HEK293T (cell line): Measurements from ENCODE around the gene SPTBN4.

Source experiments
- CTCF ChIA-PET: fragments of 350-600 bp; formaldehyde crosslinking; extraction: SDS; loops from one replicate; lab custom pipeline; 2021; ENCODE audit warnings: antibody characterized with exemption, inconsistent platforms; lab: Yijun Ruan, JAX
- POLR2A ChIA-PET: fragments of 350-600 bp; formaldehyde crosslinking; extraction: SDS; loops from one replicate; lab custom pipeline; 2020; ENCODE audit warnings: antibody characterized with exemption, inconsistent platforms; lab: Yijun Ruan, JAX
- DNase-seq: peaks from one replicate; pipeline ENCODE4 v3.0.0; 2012; ENCODE audit warnings: mixed read lengths; ENCODE audit errors: extremely low spot score
- ARNT ChIP-seq: fragments of 450-650 bp; IDR thresholded peaks from 2 replicates; pipeline ENCODE4 v1.6.1; 2017; ENCODE audit warnings: mild to moderate bottlenecking
- BHLHE40 ChIP-seq: fragments of 450-650 bp; IDR thresholded peaks from 2 replicates; pipeline ENCODE4 v1.6.1; 2016; ENCODE audit warnings: mild to moderate bottlenecking, moderate library complexity, borderline replicate concordance
- CTBP1 ChIP-seq: fragments of 450-650 bp; IDR thresholded peaks from 2 replicates; pipeline ENCODE4 v1.6.1; 2016; ENCODE audit warnings: borderline replicate concordance
- ELF4 ChIP-seq: fragments of 450-650 bp; IDR thresholded peaks from 2 replicates; pipeline ENCODE4 v1.6.1; 2017; ENCODE audit warnings: antibody characterized with exemption
- FOXA1 ChIP-seq: fragments of 450-650 bp; IDR thresholded peaks from 2 replicates; pipeline ENCODE4 v1.6.1; 2016; ENCODE audit warnings: mild to moderate bottlenecking
- FOXK2 ChIP-seq: fragments of 450-650 bp; IDR thresholded peaks from 2 replicates; pipeline ENCODE4 v1.6.1; 2016; ENCODE audit warnings: mild to moderate bottlenecking
- FOXM1 ChIP-seq: fragments of 450-650 bp; IDR thresholded peaks from 2 replicates; pipeline ENCODE4 v1.6.1; 2017; ENCODE audit warnings: mild to moderate bottlenecking, borderline replicate concordance
- HDGF ChIP-seq: fragments of 450-650 bp; IDR thresholded peaks from 2 replicates; pipeline ENCODE4 v1.6.1; 2017; ENCODE audit warnings: antibody characterized with exemption, borderline replicate concordance
- L3MBTL2 ChIP-seq: fragments of 450-650 bp; conservative IDR thresholded peaks from 2 replicates; pipeline ENCODE4 v1.6.1; 2016; ENCODE audit warnings: mild to moderate bottlenecking
- LEF1 ChIP-seq: fragments of 450-650 bp; IDR thresholded peaks from 2 replicates; pipeline ENCODE4 v1.6.1; 2017; ENCODE audit warnings: mild to moderate bottlenecking, borderline replicate concordance
- NFRKB ChIP-seq: fragments of 450-650 bp; IDR thresholded peaks from 2 replicates; pipeline ENCODE4 v1.6.1; 2016; ENCODE audit warnings: mild to moderate bottlenecking, moderate library complexity
- SP1 ChIP-seq: fragments of 450-650 bp; IDR thresholded peaks from 2 replicates; pipeline ENCODE4 v1.6.1; 2017
- SUZ12 ChIP-seq: fragments of 450-650 bp; IDR thresholded peaks from 2 replicates; pipeline ENCODE4 v1.6.1; 2016; ENCODE audit warnings: mild to moderate bottlenecking
- TARDBP ChIP-seq: fragments of 450-650 bp; IDR thresholded peaks from 2 replicates; pipeline ENCODE4 v1.6.1; 2016
- ZNF384 ChIP-seq: fragments of 450-650 bp; IDR thresholded peaks from 2 replicates; pipeline ENCODE4 v1.6.1; 2016
- TF ChIP-seq, protein P1 (sequence below): fragments of 450-650 bp; IDR thresholded peaks from 2 replicates; pipeline ENCODE4 v1.6.1; 2016

SPTBN4 gene

DNA sequence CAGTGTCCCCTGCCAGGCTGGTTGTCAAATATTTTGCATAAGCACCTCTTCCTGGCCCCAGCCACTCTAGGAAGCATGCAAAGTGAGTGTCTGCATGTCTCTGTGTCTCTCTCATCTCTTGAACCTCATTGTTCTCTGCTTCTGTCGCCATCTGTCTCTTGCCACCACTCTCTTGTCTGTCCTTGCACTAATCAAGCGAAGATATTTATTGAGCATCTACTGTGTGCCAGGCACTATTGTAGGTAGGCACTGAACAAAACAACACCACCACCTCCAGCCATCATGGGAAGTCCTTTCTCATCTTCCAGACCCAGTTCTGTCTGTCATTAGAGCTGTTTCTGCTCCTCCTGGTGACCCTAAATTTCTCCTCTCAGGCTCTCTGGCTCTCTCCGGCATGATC is 57.9 kb downstream of the SPTBN4 start:
- POLR2A ChIA-PET, result interaction anchor here (0.7 to 1.7 kb wide), 2 partner anchors 24 to 59 kb away, joined by 5 to 6 read pairs; partner anchors contain the start of gene BLVRB
- DNase-seq, result no peak
- no peak for TF ChIP-seq BHLHE40
- TF ChIP-seq CTBP1, result no peak
- TF ChIP-seq FOXM1, result no peak
- no peak for TF ChIP-seq HDGF
- TF ChIP-seq TARDBP, result no peak
- no peak for TF ChIP-seq ELF4
- TF ChIP-seq LEF1, result no peak
- TF ChIP-seq, protein P1, sequence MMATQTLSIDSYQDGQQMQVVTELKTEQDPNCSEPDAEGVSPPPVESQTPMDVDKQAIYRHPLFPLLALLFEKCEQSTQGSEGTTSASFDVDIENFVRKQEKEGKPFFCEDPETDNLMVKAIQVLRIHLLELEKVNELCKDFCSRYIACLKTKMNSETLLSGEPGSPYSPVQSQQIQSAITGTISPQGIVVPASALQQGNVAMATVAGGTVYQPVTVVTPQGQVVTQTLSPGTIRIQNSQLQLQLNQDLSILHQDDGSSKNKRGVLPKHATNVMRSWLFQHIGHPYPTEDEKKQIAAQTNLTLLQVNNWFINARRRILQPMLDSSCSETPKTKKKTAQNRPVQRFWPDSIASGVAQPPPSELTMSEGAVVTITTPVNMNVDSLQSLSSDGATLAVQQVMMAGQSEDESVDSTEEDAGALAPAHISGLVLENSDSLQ, result no peak
- no peak for TF ChIP-seq FOXA1
- no peak for TF ChIP-seq SUZ12
- TF ChIP-seq L3MBTL2, result no peak
- TF ChIP-seq SP1, result no peak
- TF ChIP-seq NFRKB, result no peak
- TF ChIP-seq FOXK2, result no peak
- no peak for TF ChIP-seq ARNT
- no peak for TF ChIP-seq ZNF384
- CTCF ChIA-PET, result interaction anchor here (0.6 to 1.3 kb wide), 3 partner anchors 11 to 96 kb away, joined by 3 read pairs; no protein-coding TSS in a partner anchor

DNA sequence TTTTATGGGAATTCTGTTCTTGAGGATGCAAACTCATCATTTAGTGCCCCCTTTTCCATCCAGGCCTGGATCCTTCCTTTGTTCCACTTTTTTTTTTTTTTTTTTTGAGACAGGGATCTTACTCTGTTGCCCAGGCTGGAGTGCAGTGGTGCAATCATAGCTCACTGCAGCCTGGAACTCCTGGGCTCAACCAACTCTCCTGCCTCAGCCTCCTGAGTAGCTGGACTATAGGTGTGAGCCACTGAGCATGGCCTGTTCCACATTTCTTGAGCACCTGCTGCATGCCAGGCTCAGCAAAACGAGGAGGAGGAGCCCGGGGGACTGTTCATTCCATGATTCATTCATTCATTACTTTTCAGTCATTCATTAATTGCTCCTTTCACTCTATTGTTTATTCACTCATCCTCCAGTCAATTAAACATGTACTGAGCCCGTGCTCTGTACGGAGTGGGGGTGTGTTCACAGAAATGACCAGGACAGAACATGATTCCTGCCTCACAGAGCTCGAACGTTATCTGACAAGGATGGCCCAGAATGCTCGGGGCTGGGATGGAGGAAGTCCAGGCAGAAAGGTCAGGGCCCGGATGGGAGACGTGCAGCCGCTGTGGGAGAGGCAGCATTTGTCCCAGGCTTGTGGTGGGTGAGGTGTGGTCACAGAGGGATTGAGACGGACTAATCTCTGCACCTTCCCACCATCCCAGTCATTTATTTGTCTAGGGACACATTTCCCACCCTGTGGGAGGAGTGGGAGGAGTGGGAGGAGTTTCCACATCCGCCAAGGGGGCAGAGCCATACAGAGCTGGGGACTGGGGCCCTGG is 58.6 kb downstream of the SPTBN4 start:
- ChIA-PET POLR2A (no interaction called here), CTCF (no interaction called here)
- DNase-seq, result no peak
- TF ChIP-seq NFRKB (no peak), BHLHE40 (no peak), FOXK2 (no peak), SP1 (no peak), L3MBTL2 (no peak), FOXM1 (no peak), TARDBP (no peak)

GRCh38 chr19:40528078-40528477 is 61.3 kb downstream of the SPTBN4 start:
- ChIA-PET CTCF (no interaction called here), POLR2A (no interaction called here)
- TF ChIP-seq SUZ12 (no peak), FOXM1 (no peak), FOXA1 (no peak), ELF4 (no peak), TARDBP (no peak), ZNF384 (no peak), BHLHE40 (no peak), NFRKB (no peak), SP1 (no peak), FOXK2 (no peak), LEF1 (no peak), CTBP1 (no peak), ARNT (no peak), HDGF (no peak), L3MBTL2 (no peak)
- TF ChIP-seq, protein P1, result no peak
- DNase-seq, result no peak

DNA sequence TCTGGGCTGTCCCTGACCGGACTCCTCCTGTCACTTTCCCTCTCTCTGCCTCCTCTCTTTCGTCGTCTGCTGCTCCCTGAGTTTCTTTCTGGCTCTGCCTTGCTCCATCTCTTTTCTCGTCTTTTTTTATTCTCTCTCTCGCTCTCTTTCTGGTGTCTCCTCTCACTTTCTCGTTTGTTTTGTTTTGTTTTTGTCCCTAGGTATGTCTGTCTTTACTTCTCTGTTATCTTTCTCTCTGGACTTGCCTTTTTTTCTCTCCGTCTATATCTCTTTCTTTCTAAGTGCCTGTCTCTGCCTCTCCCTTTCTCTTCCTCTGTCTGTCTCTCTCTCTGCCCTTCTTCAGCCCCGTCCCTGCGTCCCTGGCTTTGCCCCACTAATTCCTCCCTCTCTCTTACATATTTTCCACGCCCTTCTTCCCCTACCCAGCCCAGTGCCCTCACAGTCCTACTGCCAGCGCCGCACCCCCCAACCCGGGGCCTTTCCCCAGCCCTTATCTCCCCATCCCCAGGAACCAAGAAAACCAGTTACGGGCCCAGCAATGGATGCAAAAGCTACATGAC is 61.8 kb downstream of the SPTBN4 start:
- no peak for TF ChIP-seq FOXK2
- TF ChIP-seq CTBP1, result no peak
- no peak for TF ChIP-seq BHLHE40
- TF ChIP-seq, protein P1, result no peak
- no peak for TF ChIP-seq ZNF384
- TF ChIP-seq HDGF, result no peak
- no peak for TF ChIP-seq ARNT
- no peak for TF ChIP-seq NFRKB
- TF ChIP-seq FOXM1, result no peak
- TF ChIP-seq SP1, result no peak
- TF ChIP-seq TARDBP, result no peak
- no peak for TF ChIP-seq L3MBTL2
- no peak for TF ChIP-seq LEF1
- no peak for TF ChIP-seq ELF4
- TF ChIP-seq SUZ12, result no peak
- no peak for TF ChIP-seq FOXA1
- DNase-seq, result no peak
- ChIA-PET POLR2A (no interaction called here), CTCF (no interaction called here)

DNA sequence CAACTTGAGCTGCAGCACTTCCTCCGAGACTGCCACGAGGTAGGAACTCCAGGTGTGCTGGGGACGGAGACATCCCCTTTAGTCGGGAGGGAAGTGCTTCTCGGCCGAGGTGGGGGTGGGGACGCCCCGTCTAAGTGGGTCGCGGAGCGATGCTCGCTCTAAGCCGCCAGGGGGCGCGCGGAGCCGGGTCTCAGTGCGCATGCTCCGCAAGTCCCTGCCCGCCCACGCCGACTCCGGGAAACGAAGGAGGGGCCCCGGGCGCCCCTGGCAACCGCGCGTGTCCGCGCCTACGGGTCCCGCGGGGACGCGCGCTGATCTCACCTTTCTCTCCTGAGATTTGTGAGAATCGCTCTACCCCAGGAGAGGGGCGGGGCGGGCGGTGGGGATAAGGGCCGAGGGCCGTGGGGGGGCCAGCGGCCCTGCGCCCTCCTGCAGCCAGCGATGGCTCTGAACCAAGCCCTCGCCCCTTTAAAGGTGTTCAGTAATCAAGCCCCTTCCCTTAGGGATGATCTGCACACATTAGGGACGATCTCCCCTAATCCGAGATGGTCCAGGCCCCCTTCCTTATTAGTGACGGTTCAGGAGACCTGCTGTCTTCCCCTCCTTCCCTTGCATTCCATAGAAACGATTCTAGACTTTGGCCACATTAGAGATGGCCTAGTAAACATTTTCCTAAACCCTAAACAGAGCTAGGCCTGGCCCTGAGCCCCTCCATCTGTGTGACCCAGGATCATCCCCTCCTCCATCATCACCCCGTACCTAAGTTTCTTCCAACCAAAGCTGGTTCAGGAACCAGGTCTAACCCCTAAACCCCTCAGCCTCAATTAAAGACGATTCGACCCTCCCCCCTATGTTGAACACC is 62.5 kb downstream of the SPTBN4 start:
- TF ChIP-seq, protein P1, result no peak
- TF ChIP-seq NFRKB (no peak), ZNF384 (no peak), CTBP1 (no peak), HDGF (no peak), LEF1 (no peak), FOXA1 (no peak), BHLHE40 (no peak), ELF4 (no peak), L3MBTL2 (no peak), TARDBP (no peak), SP1 (no peak)
- peak; percentile 97 for DNase-seq
- ChIA-PET CTCF (interaction anchor here (1.2 kb wide), 2 partner anchors 12 to 74 kb away, joined by 4 read pairs; no protein-coding TSS in a partner anchor), POLR2A (no interaction called here)
